Mucosa of descending colon (tissue), 3 donors: ENCODE data around the gene ST6GAL1. TPM values are rescaled to one million over a fixed set of nuclear protein-coding genes. Genes with fewer than 3 reads are reported as not detected.
A peak's percentile ranks its signal among the peaks of the same experiment; 100 is the strongest.

Experiments
- ATAC-seq: fragments of 200-7000 bp; cut with Tn5 transposase; one replicate; pipeline ENCODE4 v1.9.1; 2020; ENCODE audit warnings: mild to moderate bottlenecking, moderate library complexity
- DNase-seq, 3 donors: peaks; one replicate each; pipeline ENCODE4 v3.0.0-alpha.2; 2020
- H3K36me3 ChIP-seq: fragments of 200-600 bp; one replicate; pipeline ENCODE4 v1.8.0; 2021; ENCODE audit warnings: low read depth, mild to moderate bottlenecking
- H3K4me1 ChIP-seq: fragments of 200-600 bp; one replicate; pipeline ENCODE4 v1.8.0; 2021; ENCODE audit warnings: low read depth, mild to moderate bottlenecking
- H3K4me3 ChIP-seq: fragments of 200-600 bp; one replicate; pipeline ENCODE4 v1.8.0; 2021; ENCODE audit warnings: mild to moderate bottlenecking
- H3K9me3 ChIP-seq: fragments of 200-600 bp; one replicate; pipeline ENCODE4 v1.8.0; 2021; ENCODE audit warnings: mild to moderate bottlenecking
- intact Hi-C, 2 donors: fragments of 100-400 bp; cut with DNase I in 1 of 2; cut with micrococcal nuclease in 1 of 2; formaldehyde crosslinking; loops; one replicate each; pipeline versions ENCODE4 v1.11.0 to v1.11.1; 2022; cut with DNase I, micrococcal nuclease
- total RNA-seq, 3 donors: library from RNA; stranded (reverse); fragmentation: NEBNext Ultra II Directional in 2 of 3; extraction: Animal tissue kit (Norgen Biotek cat#: 25700) in 2 of 3; gene quantifications; one replicate each; pipeline versions ENCODE4 v1.2.1 to v1.2.4, GENCODE V29; 2021 to 2023
- TF ChIP-seq, protein P1 (sequence below): fragments of 200-600 bp; IDR thresholded peaks from one replicate; pipeline ENCODE4 v1.8.0; 2022; ENCODE audit warnings: antibody characterized with exemption, mild to moderate bottlenecking
- donor health status: DM: no; HTN: no; CAD: no; lungs with moderate emphysema.
- donor health status: DM: no; HTN: no; CAD: no.
- donor health status: DM: no; HTN: yes; CAD: no.

The ST6GAL1 gene
- total RNA-seq, 3 donors from 2014 or later, result 23.5 to 58.9 (median 53.6) TPM

DNA sequence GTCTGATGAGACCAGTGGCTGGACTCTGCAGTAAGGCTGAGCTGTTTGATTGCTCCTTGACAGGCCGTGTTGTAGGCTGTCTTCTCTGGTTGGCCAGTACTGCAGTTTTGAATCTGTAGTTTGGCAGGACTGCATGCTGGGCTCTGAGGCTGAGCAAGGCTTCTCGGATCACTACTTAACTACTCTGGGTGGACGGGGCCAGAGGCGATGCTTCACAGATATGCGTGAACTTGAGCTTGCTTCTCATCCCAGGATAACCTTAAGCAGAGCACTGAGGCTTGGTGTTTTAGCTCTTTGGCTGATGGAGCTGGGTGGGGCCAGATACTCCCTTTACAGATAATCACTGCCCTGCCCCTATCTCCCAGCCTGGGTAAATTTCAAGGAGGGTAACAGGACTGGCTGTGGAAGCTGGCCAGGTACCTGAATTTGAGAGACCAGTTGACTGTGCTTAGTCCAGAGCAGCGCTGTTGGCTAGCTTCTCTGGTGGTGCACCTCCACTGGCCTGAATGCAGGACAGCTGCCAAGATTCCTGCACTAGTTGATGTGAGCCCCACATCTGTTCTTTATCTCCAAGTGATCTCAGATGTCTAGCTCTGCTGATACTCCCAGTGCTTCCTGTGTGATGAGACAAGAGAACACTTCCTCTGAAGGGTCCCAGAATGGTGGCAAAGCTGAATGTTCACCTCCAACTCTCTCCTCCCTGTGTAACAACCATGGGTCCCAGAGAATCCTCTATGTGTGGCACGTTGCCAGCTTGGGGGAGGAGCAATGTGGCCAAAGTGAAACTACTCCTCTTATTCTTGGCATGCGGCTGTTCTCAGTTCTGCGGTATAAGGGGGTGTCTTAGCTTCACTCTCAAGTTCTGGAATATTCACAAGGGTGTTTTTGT, 171.1 kb downstream of the ST6GAL1 start:
- Histone ChIP-seq H3K9me3 (no peaks in the 10 kb centered on the region), H3K4me3 (no peak overlapping the region), H3K36me3 (no peaks in the 10 kb centered on the region), H3K4me1 (peaks cover 4% of the 10 kb centered on the region)
- DNase-seq, result peak; percentile 61 to 74 (median 63)
- intact Hi-C loops, result no loop called here
- peak; percentile 73 for ATAC-seq
- TF ChIP-seq, protein P1, sequence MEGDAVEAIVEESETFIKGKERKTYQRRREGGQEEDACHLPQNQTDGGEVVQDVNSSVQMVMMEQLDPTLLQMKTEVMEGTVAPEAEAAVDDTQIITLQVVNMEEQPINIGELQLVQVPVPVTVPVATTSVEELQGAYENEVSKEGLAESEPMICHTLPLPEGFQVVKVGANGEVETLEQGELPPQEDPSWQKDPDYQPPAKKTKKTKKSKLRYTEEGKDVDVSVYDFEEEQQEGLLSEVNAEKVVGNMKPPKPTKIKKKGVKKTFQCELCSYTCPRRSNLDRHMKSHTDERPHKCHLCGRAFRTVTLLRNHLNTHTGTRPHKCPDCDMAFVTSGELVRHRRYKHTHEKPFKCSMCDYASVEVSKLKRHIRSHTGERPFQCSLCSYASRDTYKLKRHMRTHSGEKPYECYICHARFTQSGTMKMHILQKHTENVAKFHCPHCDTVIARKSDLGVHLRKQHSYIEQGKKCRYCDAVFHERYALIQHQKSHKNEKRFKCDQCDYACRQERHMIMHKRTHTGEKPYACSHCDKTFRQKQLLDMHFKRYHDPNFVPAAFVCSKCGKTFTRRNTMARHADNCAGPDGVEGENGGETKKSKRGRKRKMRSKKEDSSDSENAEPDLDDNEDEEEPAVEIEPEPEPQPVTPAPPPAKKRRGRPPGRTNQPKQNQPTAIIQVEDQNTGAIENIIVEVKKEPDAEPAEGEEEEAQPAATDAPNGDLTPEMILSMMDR, result no peak

GRCh38 chr3:187102073-187102634, 171.8 kb downstream of the ST6GAL1 start:
- Histone ChIP-seq H3K4me3 (no peak overlapping the region), H3K9me3 (no peaks in the 10 kb centered on the region), H3K4me1 (peaks cover 4% of the 10 kb centered on the region), H3K36me3 (no peaks in the 10 kb centered on the region)
- intact Hi-C loops, result no loop called here
- TF ChIP-seq, protein P1, result no peak
- no peak for ATAC-seq
- DNase-seq, result no peak

- no peak overlapping the region for H3K4me3 ChIP-seq
- no peaks in the 10 kb centered on the region for H3K9me3 ChIP-seq
- intact Hi-C loops, result no loop called here
- no peaks in the 10 kb centered on the region for H3K36me3 ChIP-seq
- peaks cover 4% of the 10 kb centered on the region for H3K4me1 ChIP-seq
- TF ChIP-seq, protein P1, result no peak
- ATAC-seq, result no peak
- no peak for DNase-seq
Observed at GRCh38 chr3:187103251-187103650, 172.9 kb downstream of the ST6GAL1 start.

DNA sequence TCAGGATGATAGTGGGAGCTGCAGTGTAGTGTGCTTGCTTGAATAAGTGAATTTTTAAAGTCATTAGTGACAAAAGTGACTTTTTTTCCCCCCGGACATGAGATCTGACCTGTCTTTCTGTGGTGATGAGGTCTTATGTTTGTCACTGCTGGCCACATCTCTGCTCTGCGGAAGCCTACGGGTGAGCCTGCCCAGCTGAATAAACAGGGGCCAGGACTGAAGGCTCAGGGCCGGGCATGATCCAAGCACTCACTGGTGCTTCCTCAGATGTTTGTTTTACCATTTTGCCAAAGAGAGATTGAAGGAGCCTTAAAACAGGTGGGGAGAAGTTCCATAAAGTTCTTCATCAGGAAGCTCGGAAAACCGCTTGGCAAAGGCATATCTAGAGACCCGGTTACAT, 174.0 kb downstream of the ST6GAL1 start:
- no peak overlapping the region for H3K4me3 ChIP-seq
- H3K9me3 ChIP-seq, result no peaks in the 10 kb centered on the region
- no peaks in the 10 kb centered on the region for H3K36me3 ChIP-seq
- TF ChIP-seq, protein P1, result no peak
- ATAC-seq (no peak), DNase-seq (no peak)
- intact Hi-C loops, result no loop called here
- peaks cover 4% of the 10 kb centered on the region for H3K4me1 ChIP-seq

GRCh38 chr3:187104933-187105332, 174.6 kb downstream of the ST6GAL1 start:
- H3K36me3 ChIP-seq, result no peaks in the 10 kb centered on the region
- TF ChIP-seq, protein P1, result no peak
- peaks cover 4% of the 10 kb centered on the region for H3K4me1 ChIP-seq
- no peaks in the 10 kb centered on the region for H3K9me3 ChIP-seq
- intact Hi-C loops, result no loop called here
- H3K4me3 ChIP-seq, result no peak overlapping the region
- no peak for DNase-seq
- ATAC-seq, result no peak
